ENCODE results near the gene CREBBP. TPM values are rescaled to one million over a fixed set of nuclear protein-coding genes. Genes with fewer than 3 reads are reported as not detected.

CREBBP gene
- total RNA-seq, 1 donor from 2014 or later: 59.2 TPM

DNA sequence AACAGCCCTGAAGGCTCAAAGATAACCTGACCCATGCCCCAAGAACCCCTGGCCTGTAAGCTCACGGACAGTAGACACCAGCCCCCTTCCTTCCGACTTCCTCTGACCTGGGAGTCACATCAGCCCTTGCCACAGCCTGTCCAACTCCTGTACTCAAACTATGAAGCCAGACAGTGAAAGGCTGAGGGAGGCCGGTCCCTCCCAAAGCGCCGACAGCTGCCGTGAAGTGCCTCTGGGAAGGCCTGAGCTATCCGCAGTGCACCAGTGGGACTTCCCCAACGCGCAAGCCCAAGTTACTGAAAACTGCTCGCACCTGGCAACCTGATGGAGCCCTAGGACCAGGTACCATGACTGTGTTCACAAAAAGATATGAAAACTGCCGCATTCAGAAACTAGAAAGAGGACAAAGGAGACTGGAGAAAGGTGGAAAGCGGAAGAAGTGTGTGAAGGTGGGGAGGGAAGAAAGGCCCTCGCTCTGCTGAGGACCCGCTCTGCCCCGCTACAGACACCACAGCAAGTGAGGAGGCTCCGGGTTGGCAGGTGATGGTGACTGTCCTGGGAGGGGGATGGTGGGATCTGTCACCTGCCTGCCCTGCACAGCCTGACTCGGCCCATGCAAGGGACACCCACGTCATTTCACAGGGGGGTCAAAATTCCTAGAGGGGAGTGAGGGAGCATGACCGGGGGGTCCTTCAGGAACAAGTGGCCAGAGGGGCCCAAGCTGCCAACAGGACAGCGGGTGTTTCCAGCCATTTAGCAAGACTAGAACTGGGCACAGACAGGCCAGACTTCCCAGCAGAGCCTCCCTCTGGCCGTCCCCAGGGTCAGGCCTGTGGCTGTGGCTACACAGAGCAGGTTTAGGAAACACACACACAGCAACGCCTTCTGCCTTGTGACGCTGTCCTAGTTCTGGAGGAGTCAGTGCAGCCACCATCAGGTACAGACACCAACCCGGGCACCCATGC lies 150.1 kb downstream of the CREBBP start:
- no peaks in the 10 kb centered on the region for H3K9me3 Mint-ChIP-seq (ENCODE audit: low read depth)

DNA sequence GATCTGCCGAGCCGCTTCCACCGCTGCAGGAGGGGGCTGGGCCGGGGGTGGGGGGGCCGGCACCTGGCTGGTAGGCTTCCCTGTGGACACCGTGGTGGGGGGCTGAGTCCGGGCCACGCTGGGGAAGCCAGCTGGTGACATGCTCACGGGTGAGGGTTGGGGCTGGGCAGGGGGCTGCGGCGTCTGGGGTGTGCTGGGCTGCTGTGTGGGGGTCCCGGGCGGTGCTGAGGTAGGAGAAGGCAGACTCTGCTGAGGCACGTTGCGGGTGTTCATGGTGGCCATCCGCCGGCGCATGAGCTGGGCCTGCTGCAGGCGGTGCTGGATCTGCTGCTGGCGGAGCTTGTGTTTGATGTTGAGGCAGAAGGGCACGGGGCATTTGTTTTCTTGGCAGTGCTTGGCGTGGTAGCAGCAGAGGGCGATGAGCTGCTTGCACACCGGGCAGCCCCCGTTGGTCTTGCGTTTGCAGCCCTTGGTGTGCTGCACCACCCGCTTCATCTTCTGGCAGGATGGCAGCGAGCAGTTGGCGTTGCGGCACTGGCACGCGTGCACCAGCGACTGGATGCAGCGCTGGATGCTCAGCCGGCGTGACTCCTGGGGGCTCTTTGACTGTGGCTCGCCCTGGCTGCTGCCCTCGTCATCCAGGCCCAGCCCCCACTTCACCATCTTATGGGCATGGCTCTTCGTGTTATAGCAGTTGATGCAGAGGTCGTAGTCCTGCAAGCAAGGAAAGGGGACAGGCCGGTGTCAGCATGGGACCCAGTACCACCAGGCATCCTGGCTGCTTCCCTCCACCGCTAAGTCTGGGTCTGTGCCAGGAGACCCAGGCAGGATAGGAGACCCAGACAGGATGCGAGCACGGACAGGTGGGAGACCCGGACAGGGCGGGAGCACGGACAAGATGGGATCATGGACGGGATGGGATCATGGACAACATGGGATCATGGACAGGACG lies 151.1 kb downstream of the CREBBP start:
- peak; percentile 90 for DNase-seq (ENCODE audit: low spot score)
- no peak overlapping the region for H3K27ac Mint-ChIP-seq (ENCODE audit: unreplicated experiment)
- H3K4me3 Mint-ChIP-seq (ENCODE audit: unreplicated experiment): no peak overlapping the region
- TF ChIP-seq, protein P1, sequence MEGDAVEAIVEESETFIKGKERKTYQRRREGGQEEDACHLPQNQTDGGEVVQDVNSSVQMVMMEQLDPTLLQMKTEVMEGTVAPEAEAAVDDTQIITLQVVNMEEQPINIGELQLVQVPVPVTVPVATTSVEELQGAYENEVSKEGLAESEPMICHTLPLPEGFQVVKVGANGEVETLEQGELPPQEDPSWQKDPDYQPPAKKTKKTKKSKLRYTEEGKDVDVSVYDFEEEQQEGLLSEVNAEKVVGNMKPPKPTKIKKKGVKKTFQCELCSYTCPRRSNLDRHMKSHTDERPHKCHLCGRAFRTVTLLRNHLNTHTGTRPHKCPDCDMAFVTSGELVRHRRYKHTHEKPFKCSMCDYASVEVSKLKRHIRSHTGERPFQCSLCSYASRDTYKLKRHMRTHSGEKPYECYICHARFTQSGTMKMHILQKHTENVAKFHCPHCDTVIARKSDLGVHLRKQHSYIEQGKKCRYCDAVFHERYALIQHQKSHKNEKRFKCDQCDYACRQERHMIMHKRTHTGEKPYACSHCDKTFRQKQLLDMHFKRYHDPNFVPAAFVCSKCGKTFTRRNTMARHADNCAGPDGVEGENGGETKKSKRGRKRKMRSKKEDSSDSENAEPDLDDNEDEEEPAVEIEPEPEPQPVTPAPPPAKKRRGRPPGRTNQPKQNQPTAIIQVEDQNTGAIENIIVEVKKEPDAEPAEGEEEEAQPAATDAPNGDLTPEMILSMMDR (IDR thresholded peaks at IDR 0.05): no peak
- no peaks in the 10 kb centered on the region for H3K9me3 Mint-ChIP-seq (ENCODE audit: low read depth)
- no peaks in the 10 kb centered on the region for H3K27me3 Mint-ChIP-seq (ENCODE audit: low read depth)
- no peaks in the 10 kb centered on the region for H3K4me1 Mint-ChIP-seq (ENCODE audit: low read depth)
- H3K36me3 Mint-ChIP-seq (ENCODE audit: low read depth): peaks cover 39% of the 10 kb centered on the region

More for the DNA sequence above, 150.1 kb downstream of the CREBBP start:
- Mint-ChIP-seq H3K27ac (ENCODE audit: unreplicated experiment) (peak overlapping the region; percentile 25), H3K27me3 (ENCODE audit: low read depth) (no peaks in the 10 kb centered on the region), H3K4me3 (ENCODE audit: unreplicated experiment) (no peak overlapping the region), H3K4me1 (ENCODE audit: low read depth) (no peaks in the 10 kb centered on the region), H3K36me3 (ENCODE audit: low read depth) (peaks cover 44% of the 10 kb centered on the region)
- TF ChIP-seq, protein P1 (IDR thresholded peaks at IDR 0.05): no peak
- DNase-seq (ENCODE audit: low spot score): peak; percentile 79

DNA sequence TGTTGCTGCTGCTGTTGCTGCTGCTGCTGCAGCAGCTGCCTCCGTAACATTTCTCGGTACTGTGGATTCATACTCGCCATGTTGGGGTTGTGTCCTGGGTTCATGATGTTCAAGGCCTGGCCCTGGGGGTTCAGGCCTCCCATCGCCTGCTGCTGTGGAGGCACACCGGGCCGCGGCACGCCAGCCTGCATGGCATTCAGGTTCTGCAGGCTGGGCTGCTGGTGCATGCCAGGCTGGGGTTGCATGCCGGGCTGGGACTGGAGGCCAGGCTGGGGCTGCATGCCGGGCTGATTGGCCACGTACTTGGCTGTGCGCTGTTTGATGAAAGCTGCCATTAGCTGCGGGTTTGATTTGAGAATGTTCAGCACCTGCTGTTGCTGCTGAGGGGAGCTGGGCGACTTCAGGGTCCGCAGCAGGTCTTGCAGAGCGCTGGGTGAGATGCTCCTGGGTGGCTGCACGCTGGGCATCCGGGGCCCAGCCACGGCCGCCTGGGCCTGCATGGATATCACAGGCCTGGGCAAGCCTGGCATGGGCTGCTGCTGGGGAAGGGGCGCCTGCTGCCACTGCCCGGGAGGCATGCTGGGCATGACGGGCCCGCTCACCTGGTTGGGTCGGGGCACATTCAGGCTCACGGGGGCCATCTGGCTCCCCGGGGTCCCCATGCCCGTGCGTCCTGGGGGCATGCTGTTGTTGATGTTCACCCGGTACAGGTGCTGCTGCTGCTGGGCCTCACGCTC lies 151.9 kb downstream of the CREBBP start:
- peak; percentile 81 for DNase-seq (ENCODE audit: low spot score)
- Mint-ChIP-seq H3K27me3 (ENCODE audit: low read depth) (no peaks in the 10 kb centered on the region), H3K27ac (ENCODE audit: unreplicated experiment) (no peak overlapping the region), H3K4me3 (ENCODE audit: unreplicated experiment) (no peak overlapping the region), H3K9me3 (ENCODE audit: low read depth) (no peaks in the 10 kb centered on the region), H3K36me3 (ENCODE audit: low read depth) (peaks cover 34% of the 10 kb centered on the region), H3K4me1 (ENCODE audit: low read depth) (no peaks in the 10 kb centered on the region)
- TF ChIP-seq, protein P1 (IDR thresholded peaks at IDR 0.05): no peak

- Mint-ChIP-seq H3K4me1 (ENCODE audit: low read depth) (no peaks in the 10 kb centered on the region), H3K27ac (ENCODE audit: unreplicated experiment) (no peak overlapping the region), H3K36me3 (ENCODE audit: low read depth) (peaks cover 34% of the 10 kb centered on the region), H3K4me3 (ENCODE audit: unreplicated experiment) (no peak overlapping the region), H3K27me3 (ENCODE audit: low read depth) (no peaks in the 10 kb centered on the region), H3K9me3 (ENCODE audit: low read depth) (no peaks in the 10 kb centered on the region)
- TF ChIP-seq, protein P1 (IDR thresholded peaks at IDR 0.05): no peak
- peak; percentile 89 for DNase-seq (ENCODE audit: low spot score)
These were observed 152.6 kb downstream of the CREBBP start for GRCh38 chr16:3727806-3728381.

Data from chondrocyte (in vitro differentiated cells).